Keratinocyte (primary cell): ENCODE measurements around the gene POM121L2. TPM values are rescaled to one million over a fixed set of nuclear protein-coding genes. Genes with fewer than 3 reads are reported as not detected.

Experiments
- DNase-seq: peaks from one replicate; pipeline ENCODE4 v3.0.0-alpha.2; 2011; ENCODE audit warnings: low read depth, missing footprints, low spot score
- FAIRE-seq: peaks from 2 replicates; lab custom pipeline; 2011; peaks lifted over from hg19 to GRCh38; lab: Jason Lieb, UNC
- H2AFZ ChIP-seq: 2 replicates; pipeline ENCODE4 v1.6.0; 2012; ENCODE audit warnings: low read length, control low read depth, inconsistent platforms; ENCODE audit not compliant: control insufficient read depth
- H3K27ac ChIP-seq: 2 replicates; pipeline ENCODE4 v1.5.1; 2011; ENCODE audit warnings: low read length; ENCODE audit not compliant: control insufficient read depth, insufficient read depth
- H3K27me3 ChIP-seq: 3 replicates; pipeline ENCODE4 v1.6.0; 2011; ENCODE audit warnings: low read length; ENCODE audit not compliant: control insufficient read depth, insufficient read depth; ENCODE audit errors: extremely low read depth
- H3K36me3 ChIP-seq, 2 experiments: 2 replicates in 1 of 2; 3 replicates in 1 of 2; pipeline ENCODE4 v1.5.1; 2011; ENCODE audit warnings: low read length in 2 of 2, mild to moderate bottlenecking in 1 of 2; ENCODE audit not compliant: control insufficient read depth in 2 of 2, insufficient read depth in 2 of 2; ENCODE audit errors: extremely low read depth in 1 of 2
- H3K4me1 ChIP-seq: 3 replicates; pipeline ENCODE4 v1.5.1; 2011; ENCODE audit warnings: low read length; ENCODE audit not compliant: control insufficient read depth, insufficient read depth; ENCODE audit errors: extremely low read depth
- H3K4me2 ChIP-seq: 3 replicates; pipeline ENCODE4 v1.6.0; 2011; ENCODE audit warnings: low read depth, low read length; ENCODE audit not compliant: control insufficient read depth, insufficient read depth; ENCODE audit errors: extremely low read depth
- H3K4me3 ChIP-seq, 3 experiments: fragments of 200-600 bp in 1 of 3; sonication (generic) in 1 of 3; 2 replicates in 2 of 3; 3 replicates in 1 of 3; pipeline ENCODE4 v1.5.1; 2011 to 2016; ENCODE audit warnings: low read length in 3 of 3, mild to moderate bottlenecking in 3 of 3, control low read depth in 2 of 3, inconsistent platforms in 1 of 3, low read depth in 1 of 3, mixed read lengths in 1 of 3, mixed run types in 1 of 3, moderate library complexity in 1 of 3; ENCODE audit not compliant: control insufficient read depth in 2 of 3, insufficient read depth in 2 of 3; ENCODE audit errors: extremely low read depth in 1 of 3
- H3K79me2 ChIP-seq: 2 replicates; pipeline ENCODE4 v1.6.0; 2012; ENCODE audit warnings: low read length; ENCODE audit not compliant: control insufficient read depth, insufficient read depth
- H3K9ac ChIP-seq: 3 replicates; pipeline ENCODE4 v1.6.0; 2011; ENCODE audit warnings: low read length; ENCODE audit not compliant: control insufficient read depth, insufficient read depth; ENCODE audit errors: extremely low read depth
- H3K9me1 ChIP-seq: 3 replicates; pipeline ENCODE4 v1.6.0; 2011; ENCODE audit warnings: low read length; ENCODE audit not compliant: control insufficient read depth, insufficient read depth; ENCODE audit errors: extremely low read depth
- H3K9me3 ChIP-seq: 2 replicates; pipeline ENCODE4 v1.5.1; 2012; ENCODE audit warnings: low read depth, low read length; ENCODE audit not compliant: control insufficient read depth
- H4K20me1 ChIP-seq: 3 replicates; pipeline ENCODE4 v1.6.0; 2011; ENCODE audit warnings: low read length; ENCODE audit not compliant: control insufficient read depth, insufficient read depth; ENCODE audit errors: extremely low read depth
- EZH2 ChIP-seq: IDR thresholded peaks from one replicate; pipeline ENCODE4 v1.6.1; 2012; ENCODE audit warnings: inconsistent platforms, mild to moderate bottlenecking, low read length, moderate library complexity
- dilution Hi-C: fragments of 300-500 bp; cut with MboI; formaldehyde crosslinking; loops from one replicate; pipeline ENCODE4 v1.7.0; 2020; ENCODE audit warnings: low sequenced_read_pairs; ENCODE audit not compliant: extremely low pct_ligation_motif_present
- polyA plus RNA-seq, 5 experiments: library from polyadenylated mRNA; depleted of rRNA in 3 of 5; stranded (reverse) in 3 of 5; stranded (forward) in 1 of 5; unstranded in 1 of 5; fragments of >200 nt; gene quantifications; 1 replicate in 1 of 5; 2 replicates in 3 of 5; 3 replicates in 1 of 5; pipeline versions ENCODE4 v1.2.1 to v1.2.3, GENCODE V29; 2011 to 2012; ENCODE audit warnings: missing spikeins in 2 of 5, low read depth in 1 of 5, low replicate concordance in 1 of 5
- TF ChIP-seq, protein P1 (sequence below), 3 experiments: IDR thresholded peaks in 1 of 3; conservative IDR thresholded peaks in 1 of 3; optimal IDR thresholded peaks in 1 of 3; 2 replicates in 2 of 3; 3 replicates in 1 of 3; pipeline versions ENCODE3 to v1.5.1; 2011; ENCODE audit warnings: low read length in 3 of 3, mild to moderate bottlenecking in 3 of 3, moderate library complexity in 2 of 3, control low read depth in 1 of 3, inconsistent platforms in 1 of 3; ENCODE audit not compliant: insufficient read depth in 2 of 3; ENCODE audit errors: extremely low read depth in 1 of 3

The POM121L2 gene
- polyA plus RNA-seq, 1 donor (not counting 4 experiments of a cell fraction or from before 2014, with no cell fraction given) = not detected

DNA sequence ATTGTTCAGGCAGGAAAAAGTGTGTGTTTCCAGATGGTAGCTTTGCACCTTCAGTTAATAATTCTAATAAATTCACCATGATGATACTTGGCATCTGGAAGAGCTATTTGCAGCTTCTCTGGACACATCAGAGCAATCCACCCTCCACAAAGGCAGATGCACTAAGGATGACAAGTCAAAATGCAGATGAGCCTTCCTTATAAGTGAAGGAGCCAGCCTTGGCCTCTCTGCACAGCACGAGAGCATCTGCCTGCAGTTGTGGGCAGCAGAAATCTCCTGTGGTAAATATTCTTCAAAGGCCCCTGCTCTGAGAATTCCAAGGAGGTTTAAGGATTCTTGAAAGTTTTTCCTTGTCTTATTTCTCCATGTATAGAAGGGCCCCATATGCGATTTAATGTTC, 6.9 kb upstream of the POM121L2 start:
- H4K20me1 ChIP-seq = no peaks in the 10 kb centered on the region
- no peak overlapping the region for H3K4me2 ChIP-seq
- no peak overlapping the region for H3K4me3 ChIP-seq
- H3K9ac ChIP-seq = no peak overlapping the region
- no peak overlapping the region for H2AFZ ChIP-seq
- no peaks in the 10 kb centered on the region for H3K79me2 ChIP-seq
- no peaks in the 10 kb centered on the region for H3K9me1 ChIP-seq
- FAIRE-seq (no peak), DNase-seq (no peak)
- H3K36me3 ChIP-seq = no peaks in the 10 kb centered on the region
- TF ChIP-seq EZH2 = no peak
- TF ChIP-seq, protein P1, sequence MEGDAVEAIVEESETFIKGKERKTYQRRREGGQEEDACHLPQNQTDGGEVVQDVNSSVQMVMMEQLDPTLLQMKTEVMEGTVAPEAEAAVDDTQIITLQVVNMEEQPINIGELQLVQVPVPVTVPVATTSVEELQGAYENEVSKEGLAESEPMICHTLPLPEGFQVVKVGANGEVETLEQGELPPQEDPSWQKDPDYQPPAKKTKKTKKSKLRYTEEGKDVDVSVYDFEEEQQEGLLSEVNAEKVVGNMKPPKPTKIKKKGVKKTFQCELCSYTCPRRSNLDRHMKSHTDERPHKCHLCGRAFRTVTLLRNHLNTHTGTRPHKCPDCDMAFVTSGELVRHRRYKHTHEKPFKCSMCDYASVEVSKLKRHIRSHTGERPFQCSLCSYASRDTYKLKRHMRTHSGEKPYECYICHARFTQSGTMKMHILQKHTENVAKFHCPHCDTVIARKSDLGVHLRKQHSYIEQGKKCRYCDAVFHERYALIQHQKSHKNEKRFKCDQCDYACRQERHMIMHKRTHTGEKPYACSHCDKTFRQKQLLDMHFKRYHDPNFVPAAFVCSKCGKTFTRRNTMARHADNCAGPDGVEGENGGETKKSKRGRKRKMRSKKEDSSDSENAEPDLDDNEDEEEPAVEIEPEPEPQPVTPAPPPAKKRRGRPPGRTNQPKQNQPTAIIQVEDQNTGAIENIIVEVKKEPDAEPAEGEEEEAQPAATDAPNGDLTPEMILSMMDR (optimal IDR thresholded peaks at IDR 0.05 in 1 of 3, IDR thresholded peaks at IDR 0.05 in 1 of 3, conservative IDR thresholded peaks at IDR 0.05 in 1 of 3; ENCODE audit: extremely low read depth in 1 of 3, insufficient read depth in 2 of 3, low read length in 3 of 3) = no peak
- dilution Hi-C loops = no loop called here
- no peaks in the 10 kb centered on the region for H3K27me3 ChIP-seq
- no peak overlapping the region for H3K27ac ChIP-seq
- H3K9me3 ChIP-seq = no peaks in the 10 kb centered on the region
- H3K4me1 ChIP-seq = no peaks in the 10 kb centered on the region

DNA sequence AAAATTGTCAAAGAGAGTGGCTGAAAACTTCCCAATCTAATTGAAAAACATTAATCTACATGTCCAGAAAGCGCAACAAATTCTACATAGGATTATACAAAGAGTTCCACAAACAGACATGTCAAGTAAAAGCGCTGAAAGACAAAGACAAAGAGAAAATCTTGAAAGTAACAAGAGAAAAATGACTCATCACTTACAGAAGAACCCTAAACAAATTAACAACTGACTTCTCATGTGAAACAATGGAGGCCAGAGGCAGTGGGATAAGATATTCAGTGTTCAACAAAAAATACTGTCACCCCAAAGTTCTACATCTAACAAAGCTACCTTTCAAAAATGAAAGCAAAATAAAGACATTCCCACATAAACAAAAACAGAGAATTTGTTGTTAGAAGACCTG, 2.0 kb upstream of the POM121L2 start:
- FAIRE-seq = no peak
- H3K4me3 ChIP-seq = no peak overlapping the region
- H3K9me1 ChIP-seq = no peaks in the 10 kb centered on the region
- no peak overlapping the region for H3K9ac ChIP-seq
- H3K4me1 ChIP-seq = peaks cover 3% of the 10 kb centered on the region
- H3K9me3 ChIP-seq = no peaks in the 10 kb centered on the region
- dilution Hi-C loops = no loop called here
- no peak overlapping the region for H3K4me2 ChIP-seq
- no peaks in the 10 kb centered on the region for H3K79me2 ChIP-seq
- no peaks in the 10 kb centered on the region for H3K36me3 ChIP-seq
- H3K27ac ChIP-seq = no peak overlapping the region
- DNase-seq = no peak
- TF ChIP-seq EZH2 = no peak
- TF ChIP-seq, protein P1 (optimal IDR thresholded peaks at IDR 0.05 in 1 of 3, IDR thresholded peaks at IDR 0.05 in 1 of 3, conservative IDR thresholded peaks at IDR 0.05 in 1 of 3; ENCODE audit: extremely low read depth in 1 of 3, insufficient read depth in 2 of 3, low read length in 3 of 3) = no peak
- H2AFZ ChIP-seq = no peak overlapping the region
- no peaks in the 10 kb centered on the region for H4K20me1 ChIP-seq
- H3K27me3 ChIP-seq = peaks cover 11% of the 10 kb centered on the region
